Neural progenitor cell (in vitro differentiated cells): ENCODE results near the gene ARSJ.

Experiments used
- CTCF ChIP-seq: fragments of 200-600 bp; sonication (generic); IDR thresholded peaks from 2 replicates; pipeline ENCODE4 v1.5.1; 2017; ENCODE audit warnings: antibody characterized with exemption, mild to moderate bottlenecking
- EZH2 ChIP-seq: fragments of 200-600 bp; sonication (generic); IDR thresholded peaks from 2 replicates; pipeline ENCODE4 v1.6.1; 2017; ENCODE audit warnings: antibody characterized with exemption, mild to moderate bottlenecking, moderate library complexity

GRCh38 chr4:113952452-113953029, 26.9 kb downstream of the ARSJ start:
- peak; percentile 86 for TF ChIP-seq CTCF
- TF ChIP-seq EZH2, result no peak
